ENCODE measurements around the gene SEPTIN10.

Gene SEPTIN10

GRCh38 chr2:109655287-109655686, 41.5 kb upstream of the SEPTIN10 start:
- no peak overlapping the region for H2AFZ ChIP-seq
- H3K9ac ChIP-seq: no peak overlapping the region
- no peaks in the 10 kb centered on the region for H3K27me3 ChIP-seq (ENCODE audit: control insufficient read depth, insufficient read depth, low read length)
- no peak overlapping the region for H3K27ac ChIP-seq
- H3K36me3 ChIP-seq (ENCODE audit: control insufficient read depth, insufficient read depth, low read length): no peaks in the 10 kb centered on the region
- H3K9me3 ChIP-seq (ENCODE audit: control insufficient read depth, low read length): no peaks in the 10 kb centered on the region
- no peaks in the 10 kb centered on the region for H3K79me2 ChIP-seq
- no peak for TF ChIP-seq CTCF (IDR thresholded peaks at IDR 0.05)
- no peak overlapping the region for H3K4me2 ChIP-seq (ENCODE audit: low read length)
- no peaks in the 10 kb centered on the region for H3K4me1 ChIP-seq
- no peak overlapping the region for H3K4me3 ChIP-seq (ENCODE audit: low read depth, low read length)

- Histone ChIP-seq H3K9me3 (ENCODE audit: control insufficient read depth, low read length) (no peaks in the 10 kb centered on the region), H3K4me3 (ENCODE audit: low read depth, low read length) (no peak overlapping the region), H3K9ac (no peak overlapping the region), H2AFZ (no peak overlapping the region), H3K36me3 (ENCODE audit: control insufficient read depth, insufficient read depth, low read length) (no peaks in the 10 kb centered on the region), H3K27me3 (ENCODE audit: control insufficient read depth, insufficient read depth, low read length) (no peaks in the 10 kb centered on the region), H3K79me2 (no peaks in the 10 kb centered on the region), H3K4me1 (no peaks in the 10 kb centered on the region), H3K4me2 (ENCODE audit: low read length) (no peak overlapping the region), H3K27ac (no peak overlapping the region)
- TF ChIP-seq CTCF (IDR thresholded peaks at IDR 0.05): no peak
Observed at GRCh38 chr2:109654326-109655050, 40.7 kb upstream of the SEPTIN10 start.

- Histone ChIP-seq H3K79me2 (no peaks in the 10 kb centered on the region), H3K4me1 (no peaks in the 10 kb centered on the region), H3K27ac (no peak overlapping the region), H3K4me2 (ENCODE audit: low read length) (no peak overlapping the region), H2AFZ (no peak overlapping the region), H3K4me3 (ENCODE audit: low read depth, low read length) (no peak overlapping the region), H3K9me3 (ENCODE audit: control insufficient read depth, low read length) (no peaks in the 10 kb centered on the region), H3K27me3 (ENCODE audit: control insufficient read depth, insufficient read depth, low read length) (no peaks in the 10 kb centered on the region), H3K36me3 (ENCODE audit: control insufficient read depth, insufficient read depth, low read length) (no peaks in the 10 kb centered on the region), H3K9ac (no peak overlapping the region)
- no peak for TF ChIP-seq CTCF (IDR thresholded peaks at IDR 0.05)
Observed at GRCh38 chr2:109649736-109650695, 36.2 kb upstream of the SEPTIN10 start.

DNA sequence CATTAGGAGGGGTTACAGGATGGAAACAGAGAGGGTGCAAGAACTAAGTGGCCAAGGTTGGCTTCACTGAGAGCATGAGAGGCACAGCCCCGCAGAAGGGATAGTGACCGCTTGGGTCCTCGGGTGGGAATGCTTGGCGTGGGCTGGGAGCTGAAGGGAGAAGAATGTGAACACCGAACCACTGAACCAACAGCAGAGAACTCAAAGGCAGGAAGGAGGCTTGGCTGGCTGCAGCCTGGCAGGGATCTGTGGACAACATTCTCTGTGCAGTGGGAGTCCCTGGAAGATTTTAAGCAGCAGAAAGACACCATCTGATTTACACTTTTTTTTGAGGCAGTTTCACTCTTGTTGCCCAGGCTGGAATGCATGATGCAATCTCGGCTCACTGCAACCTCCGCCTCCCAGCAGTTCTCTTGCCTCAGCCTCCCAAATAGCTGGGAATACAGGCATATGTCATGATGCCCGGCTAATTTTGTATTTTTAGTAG, 34.3 kb upstream of the SEPTIN10 start:
- no peaks in the 10 kb centered on the region for H3K79me2 ChIP-seq
- no peak overlapping the region for H3K9ac ChIP-seq
- H3K27me3 ChIP-seq (ENCODE audit: control insufficient read depth, insufficient read depth, low read length): no peaks in the 10 kb centered on the region
- no peak for TF ChIP-seq CTCF (IDR thresholded peaks at IDR 0.05)
- H3K4me3 ChIP-seq (ENCODE audit: low read depth, low read length): no peak overlapping the region
- no peaks in the 10 kb centered on the region for H3K4me1 ChIP-seq
- H2AFZ ChIP-seq: no peak overlapping the region
- no peak overlapping the region for H3K27ac ChIP-seq
- no peaks in the 10 kb centered on the region for H3K36me3 ChIP-seq (ENCODE audit: control insufficient read depth, insufficient read depth, low read length)
- no peaks in the 10 kb centered on the region for H3K9me3 ChIP-seq (ENCODE audit: control insufficient read depth, low read length)
- no peak overlapping the region for H3K4me2 ChIP-seq (ENCODE audit: low read length)

Measured in parathyroid adenoma (tissue), 2 donors.